H1 (cell line): ENCODE measurements around the gene AXIN2. TPM values are rescaled to one million over a fixed set of nuclear protein-coding genes. Genes with fewer than 3 reads are reported as not detected.

Source experiments
- CTCF ChIA-PET: fragments of 300-600 bp; sonication (Branson Sonifier 250); formaldehyde crosslinking; loops from one replicate; lab custom pipeline; 2021; ENCODE audit not compliant: partially characterized antibody; lab: Charles Lee
- POLR2A ChIA-PET: fragments of 300-600 bp; sonication (Branson Sonifier 250); formaldehyde crosslinking; loops from one replicate; lab custom pipeline; 2021; ENCODE audit warnings: inconsistent platforms; ENCODE audit not compliant: partially characterized antibody; lab: Charles Lee
- DNase-seq, 2 experiments: peaks; one replicate each; pipeline versions ENCODE4 v3.0.0 to v3.0.0-alpha.2; 2010 to 2022; ENCODE audit warnings: low spot score in 2 of 2, low read depth in 1 of 2, mixed read lengths in 1 of 2
- FAIRE-seq: peaks from 2 replicates; lab custom pipeline; 2011; peaks lifted over from hg19 to GRCh38; lab: Jason Lieb, UNC
- H2AFZ ChIP-seq: 2 replicates; pipeline ENCODE4 v1.8.1; 2012; ENCODE audit warnings: low read length, inconsistent platforms
- H2AK5ac ChIP-seq: 2 replicates; pipeline ENCODE4 v1.6.1; 2013; ENCODE audit warnings: low read depth, low read length
- H2BK120ac ChIP-seq: replicated peaks from 2 replicates; pipeline ENCODE3; 2013; ENCODE audit warnings: low read depth, low read length, inconsistent platforms
- H2BK12ac ChIP-seq: 2 replicates; pipeline ENCODE4 v1.6.1; 2013; ENCODE audit warnings: low read depth, low read length
- H2BK15ac ChIP-seq: 2 replicates; pipeline ENCODE4 v1.6.1; 2013; ENCODE audit warnings: low read length
- H2BK20ac ChIP-seq: 2 replicates; pipeline ENCODE4 v1.6.1; 2013; ENCODE audit warnings: low read length
- H2BK5ac ChIP-seq: 2 replicates; pipeline ENCODE4 v1.6.1; 2013; ENCODE audit warnings: low read depth, low read length
- H3K14ac ChIP-seq: 2 replicates; pipeline ENCODE4 v1.6.1; 2013; ENCODE audit warnings: inconsistent platforms; ENCODE audit not compliant: insufficient read length
- H3K18ac ChIP-seq: 2 replicates; pipeline ENCODE4 v1.6.1; 2013; ENCODE audit warnings: low read length; ENCODE audit errors: extremely low read depth
- H3K23ac ChIP-seq: 2 replicates; pipeline ENCODE4 v1.6.1; 2013; ENCODE audit warnings: inconsistent platforms; ENCODE audit not compliant: insufficient read length
- H3K23me2 ChIP-seq: 2 replicates; pipeline ENCODE4 v1.6.1; 2013; ENCODE audit warnings: low read depth, low read length
- H3K27ac ChIP-seq: 2 replicates; pipeline ENCODE4 v1.6.1; 2011; ENCODE audit warnings: low read depth, low read length, inconsistent platforms
- H3K27me3 ChIP-seq, 4 experiments: replicated peaks in 1 of 4; 1 replicate in 1 of 4; 2 replicates in 3 of 4; pipeline versions ENCODE4 v1.6.1 to v1.8.1; 2011 to 2013; ENCODE audit warnings: low read length in 3 of 4, mild to moderate bottlenecking in 3 of 4, inconsistent platforms in 2 of 4, mixed read lengths in 2 of 4, moderate library complexity in 1 of 4; ENCODE audit not compliant: control insufficient read depth in 3 of 4, insufficient read depth in 3 of 4; ENCODE audit errors: extremely low read depth in 1 of 4
- H3K36me3 ChIP-seq, 4 experiments: 2 replicates each; pipeline versions ENCODE4 v1.6.1 to v1.8.1; 2011 to 2013; ENCODE audit warnings: mild to moderate bottlenecking in 4 of 4, low read length in 3 of 4, moderate library complexity in 2 of 4, control low read depth in 1 of 4, inconsistent platforms in 1 of 4; ENCODE audit not compliant: insufficient read depth in 4 of 4, control insufficient read depth in 2 of 4
- H3K4ac ChIP-seq: replicated peaks from 2 replicates; pipeline ENCODE3; 2013; ENCODE audit warnings: low read length, low read depth, mixed read lengths, inconsistent platforms; ENCODE audit not compliant: insufficient read length
- H3K4me1 ChIP-seq, 4 experiments: replicated peaks in 1 of 4; 1 replicate in 1 of 4; 2 replicates in 3 of 4; pipeline versions ENCODE4 v1.6.1 to v1.8.1; 2011 to 2013; ENCODE audit warnings: low read length in 3 of 4, inconsistent platforms in 2 of 4, mixed read lengths in 1 of 4; ENCODE audit not compliant: insufficient read depth in 4 of 4, control insufficient read depth in 3 of 4
- H3K4me2 ChIP-seq, 2 experiments: 2 replicates each; pipeline versions ENCODE4 v1.6.1 to v1.8.1; 2011 to 2013; ENCODE audit warnings: low read depth in 2 of 2, low read length in 2 of 2, control low read depth in 1 of 2, inconsistent platforms in 1 of 2, mild to moderate bottlenecking in 1 of 2; ENCODE audit not compliant: insufficient read depth in 1 of 2
- H3K4me3 ChIP-seq, 4 experiments: fragments of 200-600, 300-600 bp in 1 of 4; sonication (generic), shearing (Covaris generic), sonication (Bioruptor Twin) in 1 of 4; 2 replicates each; pipeline versions ENCODE4 v1.5.1 to v1.8.1; 2011 to 2016; ENCODE audit warnings: low read length in 4 of 4, low read depth in 3 of 4, control low read depth in 2 of 4, inconsistent platforms in 2 of 4, mild to moderate bottlenecking in 2 of 4, mixed read lengths in 1 of 4, moderate library complexity in 1 of 4; ENCODE audit not compliant: insufficient read depth in 2 of 4; ENCODE audit errors: extremely low read depth in 1 of 4
- H3K56ac ChIP-seq: replicated peaks from 2 replicates; pipeline ENCODE3; 2013; ENCODE audit warnings: low read depth, mild to moderate bottlenecking, mixed read lengths, low read length, inconsistent platforms; ENCODE audit not compliant: insufficient read length
- H3K79me1 ChIP-seq: 2 replicates; pipeline ENCODE4 v1.6.1; 2013; ENCODE audit warnings: low read depth, low read length, control low read depth
- H3K79me2 ChIP-seq, 2 experiments: 2 replicates each; pipeline versions ENCODE4 v1.6.1 to v1.8.1; 2012 to 2013; ENCODE audit warnings: low read length in 2 of 2, mild to moderate bottlenecking in 2 of 2, inconsistent platforms in 1 of 2; ENCODE audit not compliant: insufficient read depth in 2 of 2, control insufficient read depth in 1 of 2
- H3K9ac ChIP-seq, 4 experiments: replicated peaks in 1 of 4; 1 replicate in 1 of 4; 2 replicates in 3 of 4; pipeline versions ENCODE4 v1.6.1 to v1.8.1; 2011 to 2013; ENCODE audit warnings: low read depth in 3 of 4, low read length in 3 of 4, control low read depth in 2 of 4, mild to moderate bottlenecking in 2 of 4, moderate library complexity in 2 of 4, inconsistent platforms in 1 of 4; ENCODE audit errors: extremely low read depth in 1 of 4
- H3K9me3 ChIP-seq, 2 experiments: 2 replicates each; pipeline versions ENCODE4 v1.6.1 to v1.8.1; 2012 to 2013; ENCODE audit warnings: mild to moderate bottlenecking in 2 of 2, moderate library complexity in 2 of 2, control low read depth in 1 of 2, inconsistent platforms in 1 of 2, low read depth in 1 of 2, low read length in 1 of 2, mixed read lengths in 1 of 2; ENCODE audit not compliant: insufficient read depth in 2 of 2
- H4K20me1 ChIP-seq, 2 experiments: replicated peaks in 1 of 2; 2 replicates each; pipeline versions ENCODE3 to v1.8.1; 2011 to 2013; ENCODE audit warnings: inconsistent platforms in 2 of 2, low read length in 2 of 2, mild to moderate bottlenecking in 1 of 2; ENCODE audit not compliant: insufficient read depth in 2 of 2, control insufficient read depth in 1 of 2
- H4K5ac ChIP-seq: 2 replicates; pipeline ENCODE4 v1.6.1; 2013; ENCODE audit warnings: low read length, low read depth, mixed read lengths, inconsistent platforms; ENCODE audit not compliant: insufficient read length
- H4K8ac ChIP-seq: 2 replicates; pipeline ENCODE4 v1.8.0; 2013; ENCODE audit warnings: mild to moderate bottlenecking, moderate library complexity, low read length, inconsistent platforms; ENCODE audit not compliant: insufficient read depth; ENCODE audit errors: extremely low read depth
- H4K91ac ChIP-seq: replicated peaks from 2 replicates; pipeline ENCODE3; 2013; ENCODE audit warnings: low read length, mixed read lengths, inconsistent platforms; ENCODE audit not compliant: insufficient read length
- BCL11A ChIP-seq, 2 experiments: IDR thresholded peaks; one replicate each; pipeline ENCODE4 v1.6.1; 2011; ENCODE audit warnings: low read depth in 2 of 2, low read length in 2 of 2, mild to moderate bottlenecking in 2 of 2
- EP300 ChIP-seq, 2 experiments: IDR thresholded peaks; 1 replicate in 1 of 2; 2 replicates in 1 of 2; pipeline ENCODE4 v1.6.1; 2011 to 2012; ENCODE audit warnings: low read depth in 2 of 2, low read length in 2 of 2, mild to moderate bottlenecking in 2 of 2, borderline replicate concordance in 1 of 2, inconsistent platforms in 1 of 2, moderate library complexity in 1 of 2
- ZNF274 ChIP-seq: IDR thresholded peaks from 2 replicates; pipeline ENCODE4 v1.7.0; 2012; ENCODE audit warnings: low read length, borderline replicate concordance; ENCODE audit errors: extremely low read depth
- WGBS, 2 experiments: shearing (Covaris generic) in 1 of 2; methylation state at CpG; one replicate each; pipeline versions ENCODE4 v1.1.6 to v1.1.7; 2013 to 2015; ENCODE audit warnings: low lambda C conversion rate in 2 of 2, mixed read lengths in 2 of 2, inconsistent platforms in 1 of 2, low coverage in 1 of 2, missing lambda C conversion rate in 1 of 2; ENCODE audit not compliant: insufficient replicate concordance in 2 of 2, insufficient coverage in 1 of 2, insufficient read length in 1 of 2; ENCODE audit errors: extremely low coverage in 1 of 2, missing lambda C conversion rate in 1 of 2; 5-methylcytosine and 5-hydroxymethylcytosine counted together
- polyA plus RNA-seq, 7 experiments: library from polyadenylated mRNA; depleted of rRNA in 3 of 7; stranded (reverse) in 5 of 7; unstranded in 2 of 7; fragments of >200 nt in 5 of 7; fragments of 200-250 nt in 2 of 7; gene quantifications; 1 replicate in 5 of 7; 2 replicates in 1 of 7; 4 replicates in 1 of 7; pipeline versions ENCODE4 v1.2.1 to v1.2.3, GENCODE V29; 2011 to 2013; ENCODE audit warnings: missing spikeins in 2 of 7, mixed read lengths in 2 of 7
- total RNA-seq: library from RNA; stranded (reverse); fragmentation: NEBNext Ultra II Directional; extraction: Animal tissue kit (Norgen Biotek cat#: 25700); gene quantifications from 2 replicates; pipeline ENCODE4 v1.2.1, GENCODE V29; 2021

The AXIN2 gene
- total and polyA plus RNA-seq, 2 of the 8 experiments (the other 6 are each of a cell fraction or from before 2014, with no cell fraction given): 17.7 to 33.4 TPM

- WGBS, 2 experiments: 100% methylated on average over 1 of the region's 1 CpG; no CpG with 5 or more reads in 1 of the 2 experiments
- Histone ChIP-seq H3K27ac (no peak overlapping the region), H3K79me2 (no peaks in the 10 kb centered on the region), H3K23me2 (no peaks in the 10 kb centered on the region), H2AFZ (no peak overlapping the region), H2BK15ac (no peak overlapping the region), H3K4me3 (no peak overlapping the region), H3K14ac (no peak overlapping the region), H2BK12ac (no peak overlapping the region), H3K9ac (no peak overlapping the region), H4K8ac (no peak overlapping the region), H4K91ac (no peak overlapping the region), H3K79me1 (no peaks in the 10 kb centered on the region), H2BK120ac (no peak overlapping the region), H3K27me3 (no peaks in the 10 kb centered on the region), H3K4me1 (peaks cover 0 to 9% (median 4%) of the 10 kb centered on the region in 4 experiments; a peak in 3 of 7 replicates), H3K9me3 (no peaks in the 10 kb centered on the region), H3K18ac (no peak overlapping the region), H2BK20ac (no peak overlapping the region), H4K20me1 (no peaks in the 10 kb centered on the region), H4K5ac (no peak overlapping the region), H2BK5ac (no peak overlapping the region), H3K4me2 (no peak overlapping the region), H3K23ac (no peak overlapping the region), H3K56ac (no peak overlapping the region), H3K36me3 (no peaks in the 10 kb centered on the region), H3K4ac (no peak overlapping the region), H2AK5ac (no peak overlapping the region)
- DNase-seq: no peak
- no peak for FAIRE-seq
- ChIA-PET CTCF (interaction anchor here (0.6 kb wide), 2 partner anchors 75 to 107 kb away, joined by 3 to 4 read pairs; no protein-coding TSS in a partner anchor), POLR2A (no interaction called here)
- TF ChIP-seq ZNF274: no peak
- no peak for TF ChIP-seq EP300 (IDR thresholded peaks at IDR 0.05; ENCODE audit: borderline replicate concordance in 1 of 2, low read depth in 2 of 2, low read length in 2 of 2)
- no peak for TF ChIP-seq BCL11A (IDR thresholded peaks at IDR 0.05; ENCODE audit: low read depth in 2 of 2, low read length in 2 of 2)
Observed at GRCh38 chr17:65598746-65599145, 37.3 kb upstream of the AXIN2 start.
